Non-pigmented ciliary epithelial cell (primary cell): ENCODE measurements around the gene KLHL21.

Experiments used
- DNase-seq: peaks from one replicate; pipeline ENCODE4 v3.0.0-alpha.2; 2010; ENCODE audit warnings: low read depth

The KLHL21 gene

GRCh38 chr1:6554031-6554906 is 48.4 kb downstream of the KLHL21 start, which contains the start of gene NOL9:
TSS of gene NOL9 (minus strand) at chr1:6554513. CDS start at chr1:6554502, 11 bp downstream.
- DNase-seq: peak; percentile 44

- no peak for DNase-seq
These were observed 55.4 kb downstream of the KLHL21 start for GRCh38 chr1:6547301-6547700.

DNA sequence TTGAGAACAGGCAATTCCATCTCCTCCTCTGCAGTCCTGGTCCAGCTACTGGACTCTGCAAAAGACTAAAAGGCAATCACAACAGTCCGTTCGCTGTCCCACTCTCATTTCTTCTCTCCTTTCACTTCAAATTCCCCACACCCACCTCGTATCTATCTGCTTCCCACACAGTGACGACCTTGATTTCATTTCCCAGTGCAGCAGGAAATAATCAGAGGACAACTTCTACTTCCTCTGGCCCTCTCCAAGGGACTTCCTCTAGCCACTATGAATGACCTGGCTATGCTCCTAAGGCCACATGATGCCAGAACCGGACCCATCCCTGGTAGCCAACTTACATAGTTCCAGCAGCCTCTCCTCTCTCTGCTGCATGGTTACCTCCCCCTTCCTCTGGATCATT is 56.3 kb downstream of the KLHL21 start:
- no peak for DNase-seq

GRCh38 chr1:6545276-6546112 is 57.2 kb downstream of the KLHL21 start:
- no peak for DNase-seq

GRCh38 chr1:6544831-6545230 is 57.8 kb downstream of the KLHL21 start:
- DNase-seq: peak; percentile 53
